ENCODE results near the gene NUDT3.

Gene NUDT3

DNA sequence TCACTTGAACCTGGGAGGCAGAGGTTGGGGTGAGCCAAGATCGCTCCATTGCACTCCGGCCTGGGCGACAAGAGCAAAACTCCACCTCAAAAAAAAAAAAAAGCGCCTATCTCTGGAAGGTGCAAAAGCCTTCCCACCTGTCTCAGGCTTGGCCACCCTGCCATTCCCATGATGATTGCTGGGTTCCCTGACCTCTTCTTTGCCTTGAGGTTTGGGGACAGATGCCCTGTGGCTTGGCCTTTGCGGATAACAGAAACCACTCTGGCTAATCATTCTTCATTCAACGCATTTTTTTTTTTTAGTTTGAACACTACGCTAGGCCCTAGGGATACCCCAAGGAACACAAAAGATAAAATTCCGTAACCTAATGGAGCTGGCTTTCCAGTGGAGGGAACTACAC is 162.6 kb downstream of the NUDT3 start:
- H3K4me3 ChIP-seq (ENCODE audit: control insufficient read depth, low read depth, low read length), result no peak overlapping the region
- no peak for DNase-seq (ENCODE audit: low read depth)
- TF ChIP-seq, protein P1, sequence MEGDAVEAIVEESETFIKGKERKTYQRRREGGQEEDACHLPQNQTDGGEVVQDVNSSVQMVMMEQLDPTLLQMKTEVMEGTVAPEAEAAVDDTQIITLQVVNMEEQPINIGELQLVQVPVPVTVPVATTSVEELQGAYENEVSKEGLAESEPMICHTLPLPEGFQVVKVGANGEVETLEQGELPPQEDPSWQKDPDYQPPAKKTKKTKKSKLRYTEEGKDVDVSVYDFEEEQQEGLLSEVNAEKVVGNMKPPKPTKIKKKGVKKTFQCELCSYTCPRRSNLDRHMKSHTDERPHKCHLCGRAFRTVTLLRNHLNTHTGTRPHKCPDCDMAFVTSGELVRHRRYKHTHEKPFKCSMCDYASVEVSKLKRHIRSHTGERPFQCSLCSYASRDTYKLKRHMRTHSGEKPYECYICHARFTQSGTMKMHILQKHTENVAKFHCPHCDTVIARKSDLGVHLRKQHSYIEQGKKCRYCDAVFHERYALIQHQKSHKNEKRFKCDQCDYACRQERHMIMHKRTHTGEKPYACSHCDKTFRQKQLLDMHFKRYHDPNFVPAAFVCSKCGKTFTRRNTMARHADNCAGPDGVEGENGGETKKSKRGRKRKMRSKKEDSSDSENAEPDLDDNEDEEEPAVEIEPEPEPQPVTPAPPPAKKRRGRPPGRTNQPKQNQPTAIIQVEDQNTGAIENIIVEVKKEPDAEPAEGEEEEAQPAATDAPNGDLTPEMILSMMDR (conservative IDR thresholded peaks at IDR 0.05; ENCODE audit: control insufficient read depth, insufficient read depth, low read depth, low read length), result no peak
